ENCODE measurements around the gene PPP6R2.

GRCh38 chr22:50313600-50313999 is 29.5 kb upstream of the PPP6R2 start:
- TF ChIP-seq CTCF (IDR thresholded peaks at IDR 0.05) = no peak
- TF ChIP-seq POLR2AphosphoS5 (IDR thresholded peaks at IDR 0.05) = no peak

Data from breast epithelium (tissue), 3 donors.